HG02852 (cell line): Measurements from ENCODE around the gene TYK2.
"Not testable (repeated sequence)": the region's sequence is repeated elsewhere in the genome, so short reads cannot be mapped to it uniquely, and the experiment has no call there.

Source experiments
- ATAC-seq: cut with Tn5 transposase; IDR thresholded peaks from one replicate; pipeline ENCODE4 v1.9.1; 2021; ENCODE audit warnings: mild to moderate bottlenecking, moderate library complexity; ENCODE audit not compliant: unreplicated experiment

TYK2 gene

GRCh38 chr19:10380313-10381102, at the start of gene TYK2:
Gene TYK2, minus strand, starts transcription at chr19:10380572. Its CDS starts 2,166 bp downstream, at chr19:10378406.
- ATAC-seq = peak; percentile 93

- no peak for ATAC-seq
Measured at GRCh38 chr19:10428996-10429381, 48.6 kb upstream of the TYK2 start.

GRCh38 chr19:10427169-10427568, 46.8 kb upstream of the TYK2 start:
- no peak for ATAC-seq

DNA sequence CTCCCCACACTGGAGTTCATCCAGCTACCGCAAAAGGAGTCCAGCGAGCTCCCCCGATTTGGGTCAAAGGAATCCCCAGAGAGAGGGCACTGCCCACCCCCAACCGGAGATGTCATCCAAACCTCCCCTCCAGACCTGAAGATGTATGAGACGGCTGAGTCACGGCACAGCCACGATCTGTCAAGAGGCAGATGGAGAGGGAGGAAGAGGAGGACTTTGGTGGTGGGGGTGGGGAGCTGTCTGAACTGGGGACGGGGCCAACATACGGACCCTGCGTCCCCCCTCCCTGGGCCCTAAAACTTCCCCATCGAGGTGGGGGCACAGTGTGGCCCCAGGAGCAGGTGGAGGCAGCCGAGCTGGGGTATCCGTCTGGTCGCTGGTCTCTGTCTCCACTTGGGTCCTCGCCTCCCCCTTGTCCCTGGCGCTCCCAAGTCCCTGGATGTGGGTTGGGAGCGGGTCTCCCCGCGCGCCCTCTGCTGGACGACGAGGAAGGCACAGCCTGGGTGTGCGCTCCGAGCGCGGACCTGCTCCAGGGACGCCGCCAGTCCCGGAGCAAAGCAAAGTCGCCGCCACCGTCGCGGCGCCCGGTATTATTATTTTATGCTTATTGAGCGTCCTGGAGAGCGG, 43.8 kb upstream of the TYK2 start:
- no peak for ATAC-seq

- ATAC-seq = no peak
Measured at GRCh38 chr19:10422846-10423245, 42.5 kb upstream of the TYK2 start.

GRCh38 chr19:10422046-10422461, 41.7 kb upstream of the TYK2 start:
- ATAC-seq = no peak

GRCh38 chr19:10421240-10422045, 41.1 kb upstream of the TYK2 start:
- no peak for ATAC-seq

DNA sequence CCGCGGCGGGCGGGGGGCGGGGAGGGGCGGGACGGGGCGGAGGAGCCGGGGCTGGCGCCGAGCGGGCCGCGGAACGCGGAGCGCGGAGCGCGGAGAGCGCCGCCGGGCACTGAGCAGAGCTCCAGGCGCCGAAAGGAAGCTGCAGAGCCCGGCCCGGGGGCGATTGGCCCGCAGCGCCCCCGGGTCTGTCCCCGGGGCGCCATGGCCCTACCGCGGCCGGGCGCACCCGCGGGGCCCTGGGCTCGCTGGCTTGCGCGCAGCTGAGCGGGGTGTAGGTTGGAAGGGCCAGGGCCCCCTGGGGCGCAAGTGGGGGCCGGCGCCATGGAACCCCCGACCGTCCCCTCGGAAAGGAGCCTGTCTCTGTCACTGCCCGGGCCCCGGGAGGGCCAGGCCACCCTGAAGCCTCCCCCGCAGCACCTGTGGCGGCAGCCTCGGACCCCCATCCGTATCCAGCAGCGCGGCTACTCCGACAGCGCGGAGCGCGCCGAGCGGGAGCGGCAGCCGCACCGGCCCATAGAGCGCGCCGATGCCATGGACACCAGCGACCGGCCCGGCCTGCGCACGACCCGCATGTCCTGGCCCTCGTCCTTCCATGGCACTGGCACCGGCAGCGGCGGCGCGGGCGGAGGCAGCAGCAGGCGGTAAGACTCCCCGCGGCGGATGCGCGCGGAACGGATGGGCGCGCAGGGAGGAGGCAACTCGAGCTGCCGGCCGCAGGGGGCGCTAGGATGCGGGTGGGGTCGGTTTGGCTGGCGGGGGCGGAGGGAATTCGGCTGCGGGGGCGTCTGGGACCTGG, 40.3 kb upstream of the TYK2 start, which contains the start of gene PDE4A:
PDE4A (plus strand) TSS at position 95 of the 796 bp plus-strand sequence; CDS start at position 322, 227 bp downstream.
- ATAC-seq = no peak

GRCh38 chr19:10419646-10420443, 39.5 kb upstream of the TYK2 start:
- no peak for ATAC-seq

- ATAC-seq = no peak
Measured at GRCh38 chr19:10419200-10419645, 38.9 kb upstream of the TYK2 start.

DNA sequence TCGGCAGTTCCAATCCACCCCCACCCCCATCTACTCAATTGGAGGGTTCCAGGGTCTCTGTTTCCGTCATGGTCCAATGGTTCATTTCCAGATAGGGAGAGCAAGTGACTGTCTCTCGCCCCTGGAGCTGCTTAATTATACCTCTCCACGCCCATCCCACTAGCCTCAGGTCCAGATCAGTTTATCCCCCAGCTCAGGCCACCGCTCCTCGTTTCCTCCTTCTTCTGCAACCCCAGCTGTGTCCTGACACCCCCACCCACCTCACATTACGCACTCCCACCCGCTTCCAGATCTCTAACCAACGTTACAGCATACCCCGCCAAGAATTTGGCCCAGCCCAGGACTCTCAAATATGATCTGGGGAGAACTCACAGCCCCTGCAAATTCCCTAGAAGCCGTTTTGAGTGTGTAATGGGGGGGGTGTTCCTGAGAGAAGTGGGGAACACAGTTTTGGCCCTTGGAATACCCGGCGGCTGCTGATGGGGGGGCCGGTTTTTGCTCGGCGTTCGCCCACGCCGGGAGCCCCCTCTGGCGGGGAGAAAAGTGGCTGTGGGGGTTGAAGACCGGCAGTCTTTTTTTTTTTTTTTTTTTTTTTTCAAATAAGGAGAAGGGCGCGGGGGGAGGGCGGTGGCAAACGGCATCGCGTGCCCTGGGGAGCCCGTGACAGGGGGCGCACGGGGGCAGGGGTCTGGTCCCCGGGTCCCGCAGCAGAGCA, 38.3 kb upstream of the TYK2 start:
- ATAC-seq = no peak

DNA sequence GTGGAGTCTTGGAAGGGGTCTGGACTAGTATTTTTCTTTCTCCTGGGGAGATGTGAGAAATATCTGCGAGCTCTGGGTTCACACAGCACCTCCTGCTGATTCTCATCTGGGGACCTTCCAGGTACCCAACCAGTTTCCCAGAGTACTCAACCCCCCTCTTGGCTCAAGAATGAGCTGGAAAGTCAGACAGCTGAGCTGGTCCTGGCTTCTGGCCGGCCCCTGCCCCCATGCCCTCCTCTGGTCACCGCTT, 37.8 kb upstream of the TYK2 start:
- no peak for ATAC-seq

GRCh38 chr19:10417541-10418234, 37.3 kb upstream of the TYK2 start:
- ATAC-seq = no peak

GRCh38 chr19:10416380-10417257, 36.2 kb upstream of the TYK2 start:
- peak; percentile 48 for ATAC-seq

DNA sequence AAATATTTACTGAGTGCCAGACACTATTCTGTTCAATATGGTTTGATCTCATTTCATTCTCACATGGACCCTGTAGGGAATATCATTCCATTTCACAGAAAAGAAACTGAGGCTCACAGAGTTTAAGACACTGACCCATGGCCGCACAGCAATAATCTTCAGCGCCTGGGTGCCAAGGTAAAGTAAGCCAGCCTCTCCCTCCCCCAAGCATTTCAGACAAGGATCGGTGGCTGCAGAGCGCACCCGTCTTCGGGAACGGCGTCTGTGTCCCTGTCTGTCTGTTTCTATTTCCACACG, 35.7 kb upstream of the TYK2 start:
- no peak for ATAC-seq

- ATAC-seq = peak; percentile 54
Measured at GRCh38 chr19:10412257-10412977, 32.0 kb upstream of the TYK2 start.

DNA sequence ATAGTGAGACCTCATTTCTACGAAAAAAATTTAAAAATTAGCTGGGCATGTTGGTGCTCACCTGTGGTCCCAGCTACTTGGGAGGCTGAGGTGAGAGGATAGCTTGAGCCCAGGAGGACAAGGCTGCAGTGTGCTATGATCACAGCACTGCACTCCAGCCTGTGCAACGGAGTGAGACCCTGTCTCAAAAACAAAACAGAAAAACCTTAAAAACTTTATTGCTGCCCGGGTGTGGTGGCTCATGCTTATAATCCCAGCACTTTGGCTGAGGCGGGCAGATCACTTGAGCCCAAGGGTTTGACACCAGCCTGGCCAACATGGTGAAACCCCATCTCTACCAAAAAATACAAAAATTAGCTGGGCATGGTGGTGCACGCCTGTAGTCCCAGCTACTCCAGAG, 30.9 kb upstream of the TYK2 start:
- ATAC-seq = not testable (repeated sequence)
